SK-N-SH treated with all-trans-retinoic acid at 6 μM for 48 hours (cell line): Measurements from ENCODE around the gene CEACAM18.

Source experiments
- ARNTL ChIP-seq: fragments of 450-650 bp; formaldehyde crosslinking; IDR thresholded peaks from 2 replicates; pipeline ENCODE4 v1.5.0; 2020; ENCODE audit warnings: low read depth, mild to moderate bottlenecking, moderate library complexity, borderline replicate concordance
- BACH2 ChIP-seq: fragments of 250-450 bp; sonication (Bioruptor Pico); IDR thresholded peaks from 2 replicates; pipeline ENCODE4 v1.9.0; 2021; ENCODE audit warnings: mild to moderate bottlenecking, borderline replicate concordance
- CREB5 ChIP-seq: fragments of 250-450 bp; sonication (Bioruptor Pico); IDR thresholded peaks from 2 replicates; pipeline ENCODE4 v1.5.1; 2020; ENCODE audit warnings: low read depth, mild to moderate bottlenecking, moderate library complexity
- CSDC2 ChIP-seq: fragments of 250-450 bp; sonication (Bioruptor Pico); IDR thresholded peaks from 2 replicates; pipeline ENCODE4 v1.5.0; 2020; ENCODE audit warnings: mild to moderate bottlenecking, moderate library complexity
- CSRNP3 ChIP-seq: fragments of 250-450 bp; sonication (Bioruptor Pico); IDR thresholded peaks from 2 replicates; pipeline ENCODE4 v1.5.1; 2021; ENCODE audit warnings: mild to moderate bottlenecking, moderate library complexity
- GLIS3 ChIP-seq: fragments of 250-450 bp; sonication (Bioruptor Pico); IDR thresholded peaks from 2 replicates; pipeline ENCODE4 v1.5.0; 2020; ENCODE audit warnings: mild to moderate bottlenecking, moderate library complexity
- OSR1 ChIP-seq: fragments of 250-450 bp; sonication (Bioruptor Pico); IDR thresholded peaks from 2 replicates; pipeline ENCODE4 v1.8.0; 2022; ENCODE audit warnings: moderate library complexity, mild to moderate bottlenecking, inconsistent platforms
- ZC3H10 ChIP-seq: fragments of 250-450 bp; sonication (Bioruptor Pico); IDR thresholded peaks from 2 replicates; pipeline ENCODE4 v1.5.1; 2021; ENCODE audit warnings: mild to moderate bottlenecking, moderate library complexity
- ZFP3 ChIP-seq: fragments of 250-450 bp; sonication (Bioruptor Pico); IDR thresholded peaks from 2 replicates; pipeline ENCODE4 v1.5.0; 2020; ENCODE audit warnings: mild to moderate bottlenecking, moderate library complexity
- ZFP30 ChIP-seq: fragments of 450-650 bp; formaldehyde crosslinking; IDR thresholded peaks from 2 replicates; pipeline ENCODE4 v1.5.0; 2022; ENCODE audit warnings: mild to moderate bottlenecking, moderate library complexity
- ZNF565 ChIP-seq: fragments of 450-650 bp; formaldehyde crosslinking; conservative IDR thresholded peaks from 2 replicates; pipeline ENCODE4 v1.5.0; 2020; ENCODE audit warnings: low read depth, mild to moderate bottlenecking, moderate library complexity
- ZNF70 ChIP-seq: fragments of 450-650 bp; formaldehyde crosslinking; IDR thresholded peaks from 2 replicates; pipeline ENCODE4 v1.5.0; 2020; ENCODE audit warnings: mild to moderate bottlenecking, moderate library complexity
- TF ChIP-seq, protein P1 (sequence below): fragments of 250-450 bp; sonication (Bioruptor Pico); IDR thresholded peaks from 2 replicates; pipeline ENCODE4 v1.8.0; 2020; ENCODE audit warnings: mild to moderate bottlenecking, moderate library complexity, borderline replicate concordance
- TF ChIP-seq, protein P2 (sequence below): fragments of 250-450 bp; sonication (Bioruptor Pico); IDR thresholded peaks from 2 replicates; pipeline ENCODE4 v1.5.0; 2020; ENCODE audit warnings: mild to moderate bottlenecking, moderate library complexity

DNA sequence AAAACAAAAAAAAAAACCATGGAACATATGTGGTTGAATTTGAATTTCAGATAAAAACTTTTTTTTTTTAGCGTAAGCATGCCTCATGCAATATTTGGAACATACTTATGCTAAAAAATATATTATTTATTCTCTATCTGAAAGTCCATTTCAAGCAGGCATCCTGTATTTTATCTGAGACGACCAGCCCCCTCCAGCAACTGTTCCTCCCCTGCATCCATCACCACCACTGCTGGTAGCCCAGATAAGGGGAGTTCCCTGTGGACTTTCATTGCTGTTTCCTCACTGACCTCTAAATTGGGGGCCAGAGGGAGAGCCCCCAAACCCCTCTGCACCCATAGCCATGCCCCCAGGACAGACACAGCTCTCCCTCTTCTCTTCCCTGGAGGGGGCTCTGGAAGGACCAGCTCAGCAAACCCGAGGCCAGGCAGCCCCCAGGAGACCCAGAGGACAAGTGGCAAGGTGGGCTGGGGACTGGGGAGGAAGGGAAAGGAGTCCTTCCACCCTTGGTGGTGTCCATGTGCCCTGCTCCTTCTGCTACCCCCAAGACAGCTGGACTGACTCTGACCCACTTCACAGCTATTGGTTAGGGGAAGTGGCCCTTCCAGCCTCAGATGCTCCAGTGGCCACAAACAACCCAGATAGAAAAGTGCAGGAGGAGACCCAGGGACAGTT, 29.9 kb downstream of the CEACAM18 start:
- TF ChIP-seq CSDC2 (CRISPR knock-in tag) (no peak), ARNTL (CRISPR knock-in tag) (no peak), CREB5 (CRISPR knock-in tag) (no peak), ZFP3 (CRISPR knock-in tag) (no peak), OSR1 (CRISPR knock-in tag) (no peak), ZNF70 (CRISPR knock-in tag) (no peak), BACH2 (CRISPR knock-in tag) (no peak), ZFP30 (no peak), ZNF565 (CRISPR knock-in tag) (no peak), GLIS3 (CRISPR knock-in tag) (no peak), ZC3H10 (no peak), CSRNP3 (CRISPR knock-in tag) (no peak)
- TF ChIP-seq, protein P1, sequence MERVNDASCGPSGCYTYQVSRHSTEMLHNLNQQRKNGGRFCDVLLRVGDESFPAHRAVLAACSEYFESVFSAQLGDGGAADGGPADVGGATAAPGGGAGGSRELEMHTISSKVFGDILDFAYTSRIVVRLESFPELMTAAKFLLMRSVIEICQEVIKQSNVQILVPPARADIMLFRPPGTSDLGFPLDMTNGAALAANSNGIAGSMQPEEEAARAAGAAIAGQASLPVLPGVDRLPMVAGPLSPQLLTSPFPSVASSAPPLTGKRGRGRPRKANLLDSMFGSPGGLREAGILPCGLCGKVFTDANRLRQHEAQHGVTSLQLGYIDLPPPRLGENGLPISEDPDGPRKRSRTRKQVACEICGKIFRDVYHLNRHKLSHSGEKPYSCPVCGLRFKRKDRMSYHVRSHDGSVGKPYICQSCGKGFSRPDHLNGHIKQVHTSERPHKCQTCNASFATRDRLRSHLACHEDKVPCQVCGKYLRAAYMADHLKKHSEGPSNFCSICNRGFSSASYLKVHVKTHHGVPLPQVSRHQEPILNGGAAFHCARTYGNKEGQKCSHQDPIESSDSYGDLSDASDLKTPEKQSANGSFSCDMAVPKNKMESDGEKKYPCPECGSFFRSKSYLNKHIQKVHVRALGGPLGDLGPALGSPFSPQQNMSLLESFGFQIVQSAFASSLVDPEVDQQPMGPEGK (CRISPR knock-in tag), result no peak
- TF ChIP-seq, protein P2, sequence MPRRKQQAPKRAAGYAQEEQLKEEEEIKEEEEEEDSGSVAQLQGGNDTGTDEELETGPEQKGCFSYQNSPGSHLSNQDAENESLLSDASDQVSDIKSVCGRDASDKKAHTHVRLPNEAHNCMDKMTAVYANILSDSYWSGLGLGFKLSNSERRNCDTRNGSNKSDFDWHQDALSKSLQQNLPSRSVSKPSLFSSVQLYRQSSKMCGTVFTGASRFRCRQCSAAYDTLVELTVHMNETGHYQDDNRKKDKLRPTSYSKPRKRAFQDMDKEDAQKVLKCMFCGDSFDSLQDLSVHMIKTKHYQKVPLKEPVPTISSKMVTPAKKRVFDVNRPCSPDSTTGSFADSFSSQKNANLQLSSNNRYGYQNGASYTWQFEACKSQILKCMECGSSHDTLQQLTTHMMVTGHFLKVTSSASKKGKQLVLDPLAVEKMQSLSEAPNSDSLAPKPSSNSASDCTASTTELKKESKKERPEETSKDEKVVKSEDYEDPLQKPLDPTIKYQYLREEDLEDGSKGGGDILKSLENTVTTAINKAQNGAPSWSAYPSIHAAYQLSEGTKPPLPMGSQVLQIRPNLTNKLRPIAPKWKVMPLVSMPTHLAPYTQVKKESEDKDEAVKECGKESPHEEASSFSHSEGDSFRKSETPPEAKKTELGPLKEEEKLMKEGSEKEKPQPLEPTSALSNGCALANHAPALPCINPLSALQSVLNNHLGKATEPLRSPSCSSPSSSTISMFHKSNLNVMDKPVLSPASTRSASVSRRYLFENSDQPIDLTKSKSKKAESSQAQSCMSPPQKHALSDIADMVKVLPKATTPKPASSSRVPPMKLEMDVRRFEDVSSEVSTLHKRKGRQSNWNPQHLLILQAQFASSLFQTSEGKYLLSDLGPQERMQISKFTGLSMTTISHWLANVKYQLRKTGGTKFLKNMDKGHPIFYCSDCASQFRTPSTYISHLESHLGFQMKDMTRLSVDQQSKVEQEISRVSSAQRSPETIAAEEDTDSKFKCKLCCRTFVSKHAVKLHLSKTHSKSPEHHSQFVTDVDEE (CRISPR knock-in tag), result no peak
